Activated CD4-positive, alpha-beta T cell treated with anti-CD3 and anti-CD28 coated beads for 36 hours (primary cell): Measurements from ENCODE around the gene PPP1R8. TPM values are rescaled to one million over a fixed set of nuclear protein-coding genes. Genes with fewer than 3 reads are reported as not detected.
"Not testable (repeated sequence)": the region's sequence is repeated elsewhere in the genome, so short reads cannot be mapped to it uniquely, and the experiment has no call there.

Source experiments
- ATAC-seq: fragments of 200-7000 bp; cut with Tn5 transposase; one replicate; pipeline ENCODE4 v1.10.0; 2021; ENCODE audit warnings: mild to moderate bottlenecking, moderate library complexity
- CTCF ChIA-PET: fragments of 350-600 bp; sonication (Branson Sonifier 250); formaldehyde crosslinking; loops from one replicate; lab custom pipeline; 2021; ENCODE audit warnings: antibody characterized with exemption; lab: Charles Lee
- POLR2A ChIA-PET: fragments of 350-600 bp; sonication (Branson Sonifier 250); formaldehyde crosslinking; loops from one replicate; lab custom pipeline; 2021; ENCODE audit warnings: antibody characterized with exemption, inconsistent platforms; lab: Charles Lee
- DNase-seq: peaks from one replicate; pipeline ENCODE4 v3.0.0-alpha.2; 2020
- H3K27ac Mint-ChIP-seq: one replicate; pipeline ENCODE4 v1.8.0; 2021; ENCODE audit warnings: mixed read lengths
- H3K27me3 Mint-ChIP-seq: one replicate; pipeline ENCODE4 v1.8.0; 2021; ENCODE audit warnings: mixed read lengths
- H3K36me3 Mint-ChIP-seq: one replicate; pipeline ENCODE4 v1.8.0; 2021; ENCODE audit warnings: low read depth, mixed read lengths
- H3K4me1 Mint-ChIP-seq: one replicate; pipeline ENCODE4 v1.8.0; 2021; ENCODE audit warnings: mixed read lengths
- H3K4me3 Mint-ChIP-seq: one replicate; pipeline ENCODE4 v1.8.0; 2021; ENCODE audit warnings: mild to moderate bottlenecking, moderate library complexity, mixed read lengths
- H3K9me3 Mint-ChIP-seq: one replicate; pipeline ENCODE4 v1.8.0; 2021; ENCODE audit warnings: low read depth, mixed read lengths
- intact Hi-C, 2 experiments: fragments of 100-400 bp; cut with DNase I in 1 of 2; cut with micrococcal nuclease in 1 of 2; formaldehyde crosslinking; loops; one replicate each; pipeline versions ENCODE4 v1.14.2 to v1.15.1; 2022 to 2024; cut with DNase I, micrococcal nuclease
- total RNA-seq, 2 experiments: library from RNA; stranded (reverse); gene quantifications; one replicate each; pipeline ENCODE4 v1.2.3, GENCODE V29; 2021

The PPP1R8 gene
- total RNA-seq, 2 experiments from 2014 or later: 49.6 to 65.9 TPM

GRCh38 chr1:27862004-27862403 lies 31.4 kb downstream of the PPP1R8 start:
- ATAC-seq (no peak), DNase-seq (no peak)
- Mint-ChIP-seq H3K4me3 (no peak overlapping the region), H3K27me3 (no peaks in the 10 kb centered on the region), H3K4me1 (peaks cover 24% of the 10 kb centered on the region), H3K9me3 (no peaks in the 10 kb centered on the region), H3K36me3 (no peaks in the 10 kb centered on the region), H3K27ac (no peak overlapping the region)
- CTCF ChIA-PET: interaction anchor here (0.6 kb wide), 1 partner anchor 32 kb away, joined by 3 read pairs; no protein-coding TSS in a partner anchor
- intact Hi-C loops: no loop called here
- POLR2A ChIA-PET: no interaction called here

DNA sequence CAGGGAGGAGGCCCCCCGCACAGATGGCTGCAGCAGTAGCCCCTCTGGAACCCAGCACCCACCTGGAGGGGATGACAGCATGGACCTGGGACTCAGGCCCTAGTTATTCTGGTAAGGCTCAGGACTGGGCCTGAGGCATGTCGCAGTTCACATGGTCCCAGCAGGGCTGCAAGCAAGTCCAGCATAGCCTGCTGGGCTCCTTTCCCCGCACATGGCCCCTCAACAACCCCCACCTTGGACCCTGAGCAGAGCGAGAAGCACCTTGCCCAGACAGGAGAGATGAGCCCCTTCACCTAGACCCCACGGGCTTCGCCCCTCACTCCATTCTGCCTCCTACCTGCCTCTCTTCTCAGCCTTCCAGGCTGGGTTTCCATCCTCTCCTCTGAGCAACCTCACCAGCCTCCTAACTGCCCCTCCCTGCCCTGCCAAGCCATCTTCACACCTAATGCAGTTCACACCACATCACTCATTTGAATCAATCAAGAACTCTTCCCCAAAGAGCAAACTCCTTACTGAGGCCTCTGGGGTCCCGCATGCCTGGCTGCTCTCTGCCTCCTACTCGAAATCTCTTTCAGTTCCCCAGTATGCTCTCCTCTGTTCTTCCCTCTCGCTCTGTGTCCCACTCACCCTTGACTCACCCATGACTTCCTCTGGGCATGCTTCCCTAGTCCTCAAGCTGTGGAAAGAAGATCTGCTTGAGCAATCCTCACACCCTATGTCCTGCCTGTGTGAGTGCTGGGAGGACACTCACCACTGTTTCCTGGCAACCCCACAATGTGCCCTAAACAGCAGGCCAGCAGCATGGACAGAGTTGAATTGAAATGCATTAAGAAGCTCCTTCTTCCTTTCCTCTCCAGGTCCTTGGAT lies 32.3 kb downstream of the PPP1R8 start:
- no peak overlapping the region for H3K4me3 Mint-ChIP-seq
- DNase-seq: no peak
- POLR2A ChIA-PET: no interaction called here
- no peaks in the 10 kb centered on the region for H3K9me3 Mint-ChIP-seq
- H3K36me3 Mint-ChIP-seq: no peaks in the 10 kb centered on the region
- H3K27ac Mint-ChIP-seq: peak overlapping the region; percentile 29
- H3K27me3 Mint-ChIP-seq: no peaks in the 10 kb centered on the region
- intact Hi-C loops: no loop called here
- peaks cover 26% of the 10 kb centered on the region for H3K4me1 Mint-ChIP-seq
- CTCF ChIA-PET: interaction anchor here (1.8 kb wide), 1 partner anchor 77 kb away, joined by 4 read pairs; no protein-coding TSS in a partner anchor
- no peak for ATAC-seq

- Mint-ChIP-seq H3K4me3 (no peak overlapping the region), H3K36me3 (no peaks in the 10 kb centered on the region), H3K4me1 (peaks cover 27% of the 10 kb centered on the region), H3K27me3 (no peaks in the 10 kb centered on the region), H3K27ac (peak overlapping the region; percentile 29), H3K9me3 (no peaks in the 10 kb centered on the region)
- DNase-seq: no peak
- ChIA-PET CTCF (interaction anchor here (1.8 kb wide), 1 partner anchor 76 kb away, joined by 4 read pairs; no protein-coding TSS in a partner anchor), POLR2A (no interaction called here)
- intact Hi-C loops: no loop called here
- no peak for ATAC-seq
Observed at GRCh38 chr1:27863538-27863915, 32.9 kb downstream of the PPP1R8 start.

DNA sequence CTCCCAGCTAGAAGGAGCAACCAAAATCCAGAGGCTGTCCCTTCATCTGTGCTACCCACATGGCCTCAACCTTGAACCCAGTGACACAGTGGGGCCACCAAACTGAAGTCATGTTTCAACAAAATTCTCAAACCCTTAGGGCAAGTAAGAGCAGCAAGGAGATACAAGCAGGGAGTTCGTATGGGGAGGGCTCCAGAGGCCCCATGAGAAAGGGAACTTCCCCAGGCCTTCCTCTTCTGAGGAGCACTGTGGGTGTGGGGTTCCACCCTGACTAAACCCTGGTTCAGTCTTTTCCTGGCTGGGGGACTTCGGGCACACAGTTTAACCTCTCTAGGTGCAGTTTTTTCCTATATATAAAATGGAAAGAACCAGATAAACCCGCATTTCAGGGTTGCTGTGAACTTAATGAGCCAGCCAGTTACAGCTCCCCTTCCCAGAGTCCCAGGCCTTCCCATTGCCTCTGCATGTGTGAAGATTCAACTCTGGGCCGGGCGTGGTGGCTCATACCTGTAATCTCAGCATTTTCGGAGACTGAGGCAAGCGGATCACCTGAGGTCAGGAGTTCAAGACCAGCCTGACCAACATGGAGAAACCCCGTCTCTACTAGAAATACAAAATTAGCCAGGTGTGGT lies 33.8 kb downstream of the PPP1R8 start:
- POLR2A ChIA-PET: no interaction called here
- no peak overlapping the region for H3K4me3 Mint-ChIP-seq
- CTCF ChIA-PET: interaction anchor here (1.8 kb wide), 1 partner anchor 76 kb away, joined by 4 read pairs; no protein-coding TSS in a partner anchor

DNA sequence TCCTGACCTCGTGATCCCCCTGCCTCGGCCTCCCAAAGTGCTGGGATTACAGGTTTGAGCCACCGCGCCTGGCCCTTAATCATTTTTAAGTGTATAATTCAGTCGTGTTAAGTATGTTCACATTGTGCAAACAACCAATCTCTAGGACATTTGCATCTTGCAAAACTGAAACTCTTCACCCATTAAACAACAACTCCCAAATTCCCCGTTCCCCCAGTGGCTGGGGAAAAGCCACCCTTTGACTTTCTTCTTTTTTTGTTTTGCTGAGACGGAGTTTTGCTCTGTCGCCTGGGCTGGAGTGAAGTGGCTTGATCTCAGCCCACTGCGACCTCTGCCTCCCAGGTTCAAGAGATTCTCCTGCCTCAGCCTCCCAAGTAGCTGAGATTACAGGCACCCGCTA lies 35.2 kb downstream of the PPP1R8 start:
- Mint-ChIP-seq H3K9me3 (no peaks in the 10 kb centered on the region), H3K4me1 (peaks cover 41% of the 10 kb centered on the region), H3K4me3 (no peak overlapping the region), H3K27me3 (no peaks in the 10 kb centered on the region), H3K27ac (peak overlapping the region; percentile 55), H3K36me3 (no peaks in the 10 kb centered on the region)
- ATAC-seq (no peak), DNase-seq (no peak)
- ChIA-PET CTCF (no interaction called here), POLR2A (no interaction called here)
- intact Hi-C loops: no loop called here

More for the DNA sequence above, 33.8 kb downstream of the PPP1R8 start:
- ATAC-seq: peak; percentile 66
- Mint-ChIP-seq H3K27me3 (no peaks in the 10 kb centered on the region), H3K27ac (peak overlapping the region; percentile 93), H3K36me3 (no peaks in the 10 kb centered on the region), H3K9me3 (no peaks in the 10 kb centered on the region), H3K4me1 (peaks cover 35% of the 10 kb centered on the region)
- peak; percentile 57 for DNase-seq
- intact Hi-C loops: no loop called here

DNA sequence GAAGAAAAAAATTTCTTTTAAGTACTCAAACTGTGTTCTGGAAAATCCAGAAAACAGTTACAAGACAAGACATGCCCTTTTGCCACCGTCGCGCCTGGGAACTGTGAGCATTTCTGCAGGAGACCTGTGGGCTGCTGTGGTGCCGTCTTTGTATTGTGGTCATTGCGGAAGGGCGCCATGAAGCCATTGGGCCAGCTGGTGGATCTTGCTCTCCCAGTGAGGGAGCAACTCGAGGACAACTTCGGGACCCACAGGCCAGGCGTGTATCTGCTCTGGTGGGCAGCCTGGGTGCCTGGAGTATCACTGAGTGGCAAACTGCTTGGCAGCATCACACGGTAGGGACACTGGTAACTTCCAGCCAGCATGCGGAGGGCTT lies 38.0 kb downstream of the PPP1R8 start:
- Mint-ChIP-seq H3K27ac (peak overlapping the region; percentile 94), H3K4me3 (peak overlapping the region; percentile 60), H3K4me1 (peaks cover 40% of the 10 kb centered on the region), H3K9me3 (no peaks in the 10 kb centered on the region), H3K27me3 (no peaks in the 10 kb centered on the region), H3K36me3 (no peaks in the 10 kb centered on the region)
- CTCF ChIA-PET: no interaction called here
- no peak for DNase-seq
- intact Hi-C loops: no loop called here
- POLR2A ChIA-PET: no interaction called here
- no peak for ATAC-seq

GRCh38 chr1:27868932-27869718 lies 38.5 kb downstream of the PPP1R8 start:
- Mint-ChIP-seq H3K36me3 (no peaks in the 10 kb centered on the region), H3K27ac (peak overlapping the region; percentile 94), H3K27me3 (no peaks in the 10 kb centered on the region), H3K4me3 (peak overlapping the region; percentile 60), H3K4me1 (peaks cover 38% of the 10 kb centered on the region), H3K9me3 (no peaks in the 10 kb centered on the region)
- ATAC-seq: peak; percentile 66
- ChIA-PET POLR2A (no interaction called here), CTCF (interaction anchor here (0.5 kb wide), 1 partner anchor 376 kb away, joined by 3 read pairs; no protein-coding TSS in a partner anchor)
- peak; percentile 70 for DNase-seq
- intact Hi-C loops: no loop called here

DNA sequence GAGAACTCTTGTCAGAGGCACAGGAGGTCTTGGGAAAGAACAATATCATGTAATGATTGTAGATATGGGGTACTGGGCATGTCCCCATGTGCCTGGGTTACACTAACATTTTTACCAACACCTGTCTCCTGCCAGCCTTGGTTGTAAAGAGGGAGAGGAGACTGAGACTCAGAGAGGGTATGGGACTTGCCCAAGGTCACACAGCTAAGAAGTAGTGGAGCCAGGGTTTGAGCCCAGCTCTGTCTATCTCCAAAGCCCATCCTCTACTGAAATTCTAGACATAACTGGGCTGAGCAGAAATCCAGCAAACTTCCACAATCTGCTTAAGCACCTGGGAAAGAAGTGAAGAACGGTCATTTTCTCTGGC lies 39.1 kb downstream of the PPP1R8 start:
- POLR2A ChIA-PET: no interaction called here
- Mint-ChIP-seq H3K27me3 (no peaks in the 10 kb centered on the region), H3K4me1 (peaks cover 34% of the 10 kb centered on the region), H3K9me3 (no peaks in the 10 kb centered on the region), H3K36me3 (no peaks in the 10 kb centered on the region), H3K27ac (peak overlapping the region; percentile 94), H3K4me3 (peak overlapping the region; percentile 60)
- intact Hi-C loops: no loop called here
- no peak for DNase-seq
- ATAC-seq: no peak
- CTCF ChIA-PET: interaction anchor here (0.5 to 1.1 kb wide), 2 partner anchors 21 to 375 kb away, joined by 3 read pairs; no protein-coding TSS in a partner anchor

DNA sequence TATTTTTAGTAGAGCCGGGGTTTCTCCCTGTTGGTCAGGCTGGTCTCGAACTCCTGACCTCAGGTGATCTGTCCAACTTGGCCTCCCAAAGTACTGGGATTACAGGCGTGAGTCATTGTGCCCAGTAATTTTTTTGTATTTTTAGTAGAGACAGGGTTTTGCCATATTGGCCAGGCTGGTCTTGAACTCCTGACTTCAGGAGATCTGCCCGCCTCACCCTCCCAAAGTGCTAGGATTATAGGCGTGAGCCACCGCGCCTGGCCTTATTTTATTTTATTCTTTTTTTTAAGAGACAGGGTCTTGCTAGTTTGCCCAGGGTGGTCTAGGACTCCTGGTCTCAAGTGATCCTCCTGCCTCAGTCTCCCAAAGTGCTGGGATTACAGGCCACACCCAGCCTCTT lies 40.5 kb downstream of the PPP1R8 start:
- POLR2A ChIA-PET: interaction anchor here (0.7 kb wide), 1 partner anchor 148 kb away, joined by 6 read pairs; no protein-coding TSS in a partner anchor
- ATAC-seq, CTCF ChIA-PET, H3K27me3 Mint-ChIP-seq, intact Hi-C loops, H3K9me3 Mint-ChIP-seq, H3K4me3 Mint-ChIP-seq, H3K27ac Mint-ChIP-seq, DNase-seq, H3K36me3 Mint-ChIP-seq: not testable (repeated sequence)
- H3K4me1 Mint-ChIP-seq: peaks cover 36% of the 10 kb centered on the region

GRCh38 chr1:27872059-27872801 lies 41.6 kb downstream of the PPP1R8 start, which contains the start of gene THEMIS2:
TSS of gene THEMIS2 (plus strand) at chr1:27872544. CDS start at chr1:27872572, 28 bp downstream.
- DNase-seq: peak; percentile 90
- H3K4me3 Mint-ChIP-seq: peak within 1 kb of the TSS; percentile 87
- H3K27ac Mint-ChIP-seq: peak within 1 kb of the TSS; percentile 83
- peak; percentile 81 for ATAC-seq
- POLR2A ChIA-PET: no interaction called here
- CTCF ChIA-PET: interaction anchor here (0.6 kb wide), 1 partner anchor 50 kb away, joined by 4 read pairs; no protein-coding TSS in a partner anchor
- H3K27me3 Mint-ChIP-seq: no peaks in the 10 kb centered on the region
- H3K9me3 Mint-ChIP-seq: no peaks in the 10 kb centered on the region
- intact Hi-C loops: loop anchor here in 1 of 2 experiments (1.0 kb wide), 6 partner anchors 42 to 361 kb away; partner anchors contain the start of genes DNAJC8, EYA3, FAM76A and PPP1R8
- H3K36me3 Mint-ChIP-seq: no peaks in the 10 kb centered on the region
- H3K4me1 Mint-ChIP-seq: peaks cover 36% of the 10 kb centered on the region
